GM19468 (cell line): ENCODE results near the gene KRT75.

ENCODE experiments used
- ATAC-seq: cut with Tn5 transposase; IDR thresholded peaks from one replicate; pipeline ENCODE4 v1.9.1; 2021; ENCODE audit warnings: mild to moderate bottlenecking, moderate library complexity, moderate number of reproducible peaks; ENCODE audit not compliant: unreplicated experiment; ENCODE audit errors: extremely low read depth

The KRT75 gene

DNA sequence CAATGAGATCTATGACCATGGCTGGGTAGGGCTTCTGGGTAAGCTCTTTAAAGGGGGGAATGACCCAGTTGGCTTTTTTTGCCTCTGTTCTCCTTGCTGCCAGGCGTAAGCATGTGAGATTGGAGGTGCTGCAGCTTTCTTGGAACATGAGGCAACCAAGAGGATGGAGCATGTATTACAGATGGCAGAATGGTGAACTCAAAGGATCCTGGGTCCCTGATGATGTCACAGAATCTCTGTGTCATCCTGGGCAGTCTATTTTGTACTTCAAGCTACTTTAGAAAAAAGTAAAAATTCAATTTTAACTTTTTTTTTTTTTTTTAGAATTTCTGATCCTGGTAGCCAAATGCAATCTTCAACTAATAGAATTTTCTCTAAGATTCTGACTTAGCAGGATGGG is 36.0 kb downstream of the KRT75 start:
- no peak for ATAC-seq

DNA sequence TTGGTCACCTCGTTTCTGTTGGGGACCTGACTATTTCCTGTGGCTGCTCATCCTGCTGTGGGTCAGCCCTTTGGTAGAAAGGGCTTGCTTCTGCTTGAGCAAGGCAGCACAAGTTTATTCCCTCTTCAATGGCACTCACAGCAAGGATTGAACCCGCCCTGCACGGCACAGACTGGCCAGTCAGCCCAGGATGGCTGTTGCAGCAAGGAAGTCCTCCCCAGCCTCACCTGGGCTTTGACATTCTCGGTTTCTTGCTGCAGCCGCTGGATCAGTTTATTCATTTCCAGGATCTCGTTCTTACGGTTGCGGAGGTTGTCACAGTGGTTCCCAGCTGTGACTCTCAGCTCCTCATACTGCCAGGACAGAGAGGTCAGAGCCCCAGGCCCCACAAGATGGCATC is 37.5 kb downstream of the KRT75 start:
- no peak for ATAC-seq

DNA sequence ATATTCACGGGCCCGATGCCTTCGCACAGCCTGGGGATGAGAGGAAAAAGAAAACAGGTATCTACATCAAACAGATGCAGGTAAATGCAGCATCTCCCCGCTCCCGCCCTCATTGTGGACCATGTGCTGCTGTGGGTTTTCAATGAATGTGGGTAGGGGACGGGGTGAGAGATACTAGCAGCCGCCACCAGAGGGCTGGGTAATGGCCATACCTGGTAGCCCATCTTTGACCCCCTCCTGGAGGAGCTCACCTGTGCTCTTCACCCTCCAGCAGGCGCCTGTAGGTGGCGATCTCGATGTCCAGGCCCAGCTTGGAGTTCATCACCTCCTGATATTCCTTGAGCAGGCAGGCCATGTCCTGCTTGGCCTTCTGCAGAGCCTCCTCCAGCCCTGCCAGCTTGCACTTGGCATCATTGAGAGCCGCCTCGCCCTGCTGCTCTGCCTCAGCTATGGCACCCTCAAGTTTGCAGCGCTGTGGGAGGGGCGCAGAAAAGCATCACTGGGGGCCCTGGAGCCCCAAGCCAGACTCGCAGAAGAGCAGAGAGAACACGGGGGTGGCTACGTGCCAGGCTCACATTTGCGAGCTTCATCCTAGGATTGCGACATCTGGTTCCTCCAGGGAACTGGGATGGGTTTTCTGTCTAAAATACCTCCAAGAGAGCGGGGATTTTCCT is 38.3 kb downstream of the KRT75 start:
- no peak for ATAC-seq

DNA sequence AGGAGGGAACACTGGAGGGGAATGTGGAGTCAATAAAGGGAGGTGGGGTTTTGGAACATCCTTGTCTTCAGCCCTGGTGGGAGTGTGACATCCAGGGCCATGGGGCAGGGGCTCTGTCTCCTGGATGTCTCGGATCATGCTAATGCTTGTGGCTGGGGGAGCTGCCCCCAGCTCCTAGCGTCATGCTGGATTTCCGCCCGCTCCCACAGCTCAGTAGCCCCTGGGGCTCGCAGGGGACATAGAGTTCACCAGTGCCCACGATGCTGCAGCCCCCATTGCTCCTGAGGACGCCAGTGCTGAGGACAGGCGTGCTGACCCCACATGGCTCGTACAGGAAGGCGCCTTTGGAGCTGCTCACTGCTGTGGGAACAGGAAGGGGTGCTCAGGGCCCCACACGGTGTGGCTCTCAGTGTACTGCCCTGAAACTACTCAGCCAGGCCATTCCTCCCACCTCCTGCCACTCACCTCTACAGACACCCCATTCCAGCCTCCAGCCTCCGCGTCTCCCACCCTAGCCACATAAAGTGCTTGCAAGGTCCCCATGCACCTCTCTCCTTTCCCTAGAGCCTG is 39.2 kb downstream of the KRT75 start:
- ATAC-seq: no peak

DNA sequence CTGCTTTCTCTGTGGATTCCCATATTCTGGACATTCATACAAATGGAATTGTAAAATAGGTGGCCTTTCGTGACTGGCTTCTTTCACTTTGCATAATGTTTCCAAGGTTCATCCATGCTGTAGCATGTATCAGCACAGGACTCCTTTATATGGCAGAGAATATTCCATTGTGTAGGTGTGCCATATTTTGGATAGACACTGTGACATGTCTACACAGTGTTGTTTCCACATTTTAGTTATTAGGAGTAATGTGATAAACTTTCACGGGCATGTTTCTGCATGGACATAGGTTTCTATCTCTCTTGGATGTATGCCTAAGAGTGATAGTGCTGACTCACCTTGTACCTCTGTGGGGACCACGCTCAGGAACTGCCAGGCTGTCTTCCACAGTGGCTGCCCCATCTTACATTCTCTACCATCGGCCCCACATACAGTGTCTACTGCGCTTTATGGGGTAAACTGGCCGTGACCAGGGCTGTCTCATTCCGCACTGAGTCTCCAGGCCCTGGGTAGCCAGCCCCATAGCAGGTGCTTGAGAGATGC is 41.6 kb downstream of the KRT75 start:
- ATAC-seq: no peak

DNA sequence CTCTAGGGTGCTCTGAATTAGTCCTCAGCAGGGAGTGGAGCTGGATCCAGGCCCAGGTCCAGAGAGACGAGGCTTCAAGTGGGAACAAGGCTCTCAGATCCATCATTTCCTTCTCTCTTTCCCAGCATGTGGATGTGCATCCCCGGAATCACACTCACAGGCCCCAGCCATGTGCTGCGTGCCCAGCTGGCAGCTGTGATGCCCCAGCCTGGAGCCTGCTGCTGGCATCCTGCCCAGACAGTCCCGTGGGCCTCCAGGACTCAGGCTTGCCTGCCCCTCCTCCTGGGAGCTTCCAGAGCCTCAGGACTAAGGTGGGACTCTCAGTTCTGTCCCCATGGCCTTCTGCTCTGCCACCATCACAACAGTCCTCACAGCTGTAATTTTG is 42.6 kb downstream of the KRT75 start:
- no peak for ATAC-seq

DNA sequence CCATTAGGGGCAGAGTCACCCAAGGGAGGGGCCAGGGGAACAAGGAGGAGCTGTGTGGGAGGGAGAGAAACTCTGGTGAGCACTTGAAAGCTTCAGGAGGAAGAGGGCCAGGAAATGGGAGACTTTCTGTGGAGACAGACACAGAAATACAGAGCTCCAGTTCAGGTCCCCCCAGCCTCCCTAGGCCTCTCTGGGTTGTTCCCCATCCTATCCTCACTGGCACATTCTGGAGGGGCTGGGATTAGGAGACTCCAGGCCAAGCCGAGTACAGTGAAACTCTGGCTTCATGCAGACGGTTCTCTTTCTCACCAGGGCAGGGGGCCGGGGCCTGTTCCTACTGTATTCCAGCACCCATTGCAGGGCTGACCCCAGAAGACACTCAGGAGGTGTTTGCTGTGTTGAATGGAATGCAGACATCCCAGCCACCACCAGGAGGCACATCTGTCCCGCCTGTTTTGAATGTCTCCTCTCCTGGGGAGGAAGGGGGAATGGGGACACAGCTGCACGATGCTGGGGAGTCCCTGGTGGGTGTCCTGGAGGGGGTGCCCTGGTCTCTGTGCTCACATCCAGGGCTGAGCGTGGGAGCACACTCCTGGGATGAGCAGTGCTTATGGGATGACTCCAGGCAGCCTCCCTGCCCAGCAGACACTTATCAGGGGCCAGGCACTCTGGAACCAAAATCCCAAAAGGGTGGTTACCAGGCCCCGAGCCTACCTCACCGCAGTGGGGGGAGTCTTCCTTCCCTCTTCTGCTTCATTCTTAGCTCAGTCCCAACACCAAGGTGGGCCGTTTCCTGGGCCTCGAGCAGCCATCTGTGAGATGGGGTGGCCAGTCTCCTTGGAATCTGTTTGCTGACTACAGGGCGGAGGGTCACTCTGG is 43.2 kb downstream of the KRT75 start:
- ATAC-seq: no peak

DNA sequence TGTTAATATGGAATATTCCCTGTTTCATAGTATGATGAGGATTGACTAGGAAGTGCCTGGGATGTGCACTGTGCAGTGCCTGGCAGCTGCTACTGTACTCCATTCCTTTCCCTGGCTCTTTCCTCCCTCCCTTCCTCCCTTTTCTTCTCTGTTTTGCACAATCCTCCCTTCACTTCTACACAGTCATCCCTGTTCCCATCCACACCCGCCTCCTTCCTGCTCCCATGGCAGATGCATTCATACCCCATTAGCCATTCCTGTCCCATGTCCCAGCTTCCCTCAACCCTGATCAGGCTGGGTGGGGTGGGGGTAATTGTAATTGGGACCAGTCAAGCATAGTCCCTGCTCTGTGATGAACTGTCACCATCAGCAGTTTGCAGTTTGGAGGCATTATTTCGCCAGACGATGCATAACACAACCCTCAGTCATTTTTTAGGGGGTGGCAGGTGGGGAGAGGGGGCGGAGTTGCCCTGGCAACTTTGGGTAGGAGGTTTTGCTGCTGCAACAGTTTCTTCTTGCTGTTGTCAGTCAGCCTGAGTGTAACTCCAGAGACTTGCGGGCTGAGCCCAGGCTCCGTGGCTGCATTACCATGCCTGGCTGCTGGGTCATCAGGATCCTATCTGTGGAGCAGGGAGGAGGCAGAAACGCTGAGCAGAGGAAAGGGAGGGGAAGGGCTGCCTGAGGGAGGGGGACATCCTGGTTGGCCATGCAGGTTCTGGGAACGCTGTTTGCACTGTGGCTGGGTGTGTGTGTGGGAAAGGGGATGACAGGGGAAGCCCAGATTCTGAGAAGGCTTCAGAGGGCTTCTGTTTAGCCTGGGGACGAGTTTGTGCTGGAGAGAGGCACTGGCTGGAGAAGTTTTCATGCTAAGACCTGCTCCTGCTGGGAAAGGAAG is 44.6 kb downstream of the KRT75 start:
- ATAC-seq: no peak

DNA sequence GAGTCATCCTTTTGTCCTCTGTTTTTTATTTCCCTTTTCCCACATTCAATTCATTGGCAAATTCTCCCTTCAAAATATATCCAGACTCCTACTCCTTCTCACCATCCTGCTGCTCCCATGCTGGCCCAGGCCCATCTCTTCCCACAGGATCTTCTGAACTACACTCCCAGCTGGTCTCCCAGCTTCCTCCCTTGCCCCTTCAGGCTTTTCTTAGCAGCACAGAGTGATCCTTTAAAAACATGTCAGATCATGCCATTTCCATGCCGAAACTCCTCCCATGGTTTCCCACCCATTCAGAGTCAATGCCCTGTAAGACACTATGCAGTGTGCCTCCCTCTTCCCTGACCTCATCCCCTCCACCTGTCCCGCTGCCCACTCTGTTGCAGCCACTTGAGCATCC is 46.3 kb downstream of the KRT75 start:
- no peak for ATAC-seq

DNA sequence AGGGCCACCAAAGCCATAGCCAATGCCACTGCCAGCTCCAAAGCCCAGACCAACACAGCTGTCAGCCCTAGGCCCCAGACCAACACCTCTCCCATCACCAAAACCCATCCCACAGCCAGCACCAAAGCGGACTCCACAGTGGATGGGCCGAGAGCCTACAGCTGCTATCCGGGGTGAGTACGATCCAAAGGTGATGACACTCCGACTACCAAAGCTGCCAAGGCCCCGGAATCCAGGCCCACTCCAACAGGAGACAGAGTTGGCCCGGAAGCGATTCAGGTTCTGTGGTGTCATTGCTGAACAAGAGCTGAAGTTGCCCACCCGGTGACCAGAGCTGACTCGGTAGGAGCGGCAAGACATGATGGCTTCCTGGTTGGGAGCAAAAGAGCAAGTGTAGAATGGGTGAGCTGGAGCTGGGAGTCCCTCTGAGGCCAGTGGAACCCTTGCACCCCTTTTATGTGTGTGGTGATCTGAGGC is 48.9 kb downstream of the KRT75 start, which contains the start of gene KRT84:
Gene KRT84 (minus strand): TSS at position 427 of the 477 bp plus-strand sequence. CDS start 67 bp downstream, at position 360.
- ATAC-seq: no peak

DNA sequence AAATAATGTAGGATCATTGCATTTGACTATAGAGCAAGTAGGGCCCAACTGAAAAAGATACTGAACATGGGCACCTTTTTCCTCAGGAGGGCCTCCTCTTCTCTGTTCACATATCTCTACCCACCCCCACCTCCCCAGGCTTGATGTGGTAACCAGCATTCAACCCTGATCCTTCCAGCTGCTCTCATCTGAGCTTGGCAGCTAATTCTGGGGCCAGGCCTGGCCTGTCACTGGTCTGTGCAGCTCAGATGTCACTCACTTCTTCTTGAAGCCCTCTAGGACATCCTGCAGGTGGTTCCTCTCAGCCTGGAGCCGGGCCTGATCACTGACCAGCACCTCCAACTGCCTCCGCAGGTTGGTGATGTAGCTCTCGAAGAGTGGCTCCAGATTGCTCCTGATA is 50.8 kb downstream of the KRT75 start:
- no peak for ATAC-seq

DNA sequence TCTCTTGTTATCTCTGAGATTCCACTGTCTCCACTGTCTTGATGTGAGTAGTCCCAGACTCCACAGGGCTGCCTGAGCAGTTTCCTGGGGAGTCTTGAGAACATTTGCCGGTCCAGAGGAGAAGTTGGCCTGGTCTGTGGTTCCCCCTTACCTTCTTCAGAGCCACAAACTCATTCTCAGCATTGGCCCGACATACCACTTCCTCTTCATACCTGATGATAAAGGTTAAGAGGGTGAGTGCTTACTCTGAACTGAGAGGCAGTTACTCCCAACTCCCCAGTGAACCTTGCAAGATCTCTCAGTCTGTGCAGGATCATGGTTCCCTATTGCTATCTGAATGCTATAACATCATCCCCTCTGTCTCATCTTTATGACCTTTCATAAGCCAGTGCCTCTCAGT is 51.3 kb downstream of the KRT75 start:
- no peak for ATAC-seq

DNA sequence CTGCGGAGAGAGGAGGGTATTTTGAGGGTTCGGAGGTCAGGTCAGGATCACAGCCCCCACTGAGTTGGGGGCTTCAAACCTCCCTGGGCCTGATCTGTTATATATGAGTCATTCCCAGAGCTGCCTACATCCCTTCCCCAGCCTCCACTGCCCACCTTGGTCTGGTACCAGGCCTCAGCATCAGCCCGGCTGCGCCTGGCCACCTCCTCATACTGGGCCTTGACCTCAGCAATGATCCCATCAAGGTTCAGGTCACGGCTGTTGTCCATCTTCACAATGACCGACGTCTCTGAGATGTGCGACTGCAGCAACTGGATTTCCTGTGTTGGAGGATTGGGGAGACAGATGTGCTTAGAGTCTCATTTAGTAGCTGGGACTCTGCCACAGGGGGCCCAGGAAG is 53.0 kb downstream of the KRT75 start:
- ATAC-seq: no peak

DNA sequence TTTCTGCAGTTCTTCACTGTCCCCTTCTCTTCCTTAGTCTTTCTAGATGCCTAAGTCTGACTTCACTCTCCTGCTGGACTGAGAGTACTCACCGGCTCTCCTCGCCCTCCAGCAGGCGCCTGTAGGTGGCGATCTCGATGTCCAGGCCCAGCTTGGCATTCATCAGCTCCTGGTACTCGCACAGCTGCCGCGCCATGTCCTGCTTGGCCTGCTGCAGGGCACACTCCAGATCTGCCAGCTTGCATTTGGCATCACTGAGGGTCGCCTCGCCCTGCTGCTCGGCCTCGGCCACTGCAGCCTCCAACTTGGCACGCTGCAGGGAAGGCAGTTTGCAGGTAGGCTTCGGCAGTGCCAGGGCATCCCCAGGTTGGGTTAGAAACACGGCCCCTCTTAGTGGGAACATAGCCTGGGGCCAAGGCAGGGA is 53.9 kb downstream of the KRT75 start:
- ATAC-seq: no peak

DNA sequence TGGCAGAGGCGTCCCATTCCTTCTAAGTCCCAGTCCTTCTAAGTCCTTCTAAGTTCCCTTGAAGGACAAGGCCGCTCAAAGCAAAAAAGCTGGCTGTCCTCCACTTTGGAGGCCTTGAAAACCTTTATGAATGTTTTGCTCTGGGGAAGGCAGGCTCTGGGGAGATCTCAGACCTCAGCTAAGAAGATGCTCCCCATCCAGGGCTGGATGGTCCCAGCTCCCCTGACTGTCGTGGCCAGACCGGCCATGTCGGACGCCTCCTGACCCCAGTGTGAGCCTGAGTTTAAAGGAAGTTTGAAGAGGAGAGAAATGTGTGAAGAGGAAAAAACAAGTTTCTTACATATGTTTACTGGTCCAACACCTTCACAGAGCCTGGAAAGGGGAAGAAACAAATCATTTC is 54.6 kb downstream of the KRT75 start:
- ATAC-seq: no peak

DNA sequence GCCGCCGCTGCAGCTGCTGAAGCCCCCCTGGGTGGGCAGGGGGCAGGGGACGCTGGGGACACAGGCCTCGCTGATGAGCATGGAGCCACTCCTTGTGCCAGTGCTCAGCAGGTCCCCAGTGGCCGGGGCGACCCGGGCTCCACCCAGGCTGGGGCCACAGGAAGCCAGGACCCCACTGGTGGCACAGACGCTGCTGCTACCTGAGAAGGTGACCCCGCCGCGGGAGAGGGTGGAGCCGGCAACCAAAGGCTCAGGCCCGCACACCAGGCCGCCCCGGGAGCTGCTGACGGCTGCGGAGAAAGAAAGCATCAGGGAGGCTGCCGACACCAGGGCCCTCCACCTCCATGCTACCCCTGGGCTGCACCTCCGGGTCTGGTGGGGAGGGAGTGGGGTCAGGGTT is 56.1 kb downstream of the KRT75 start:
- ATAC-seq: no peak

DNA sequence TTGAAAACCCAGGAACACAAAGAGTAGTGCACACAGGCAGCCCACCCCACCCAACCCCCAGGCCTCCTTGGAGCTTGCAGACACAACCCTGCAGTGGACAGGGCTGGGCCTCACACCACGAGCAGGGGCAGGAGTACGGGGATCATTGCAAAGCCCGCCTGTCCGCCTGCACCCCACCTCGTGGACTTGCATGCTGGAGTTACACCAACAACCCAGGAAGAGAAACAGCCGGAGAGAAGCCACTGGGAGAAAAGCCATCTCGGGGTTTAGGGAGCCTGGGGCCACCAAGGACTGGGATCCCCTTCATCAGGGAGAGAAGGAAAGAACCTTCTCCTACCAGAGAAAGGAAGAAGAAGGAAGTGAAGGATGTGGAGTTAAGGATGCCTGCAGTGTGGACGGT is 56.9 kb downstream of the KRT75 start:
- no peak for ATAC-seq
